Thyroid gland (tissue), 4 donors: ENCODE measurements around the gene PLCH1. TPM values are rescaled to one million over a fixed set of nuclear protein-coding genes. Genes with fewer than 3 reads are reported as not detected.

ENCODE experiments used
- DNase-seq, 2 donors: peaks; one replicate each; pipeline ENCODE4 v3.0.0-alpha.2; 2019
- H3K27ac ChIP-seq, 3 donors: fragments of 200-600 bp; sonication (generic); 1 replicate in 2 of 3; 2 replicates in 1 of 3; pipeline ENCODE4 v1.5.1; 2016 to 2019; ENCODE audit warnings: mild to moderate bottlenecking in 1 of 3, moderate library complexity in 1 of 3
- H3K27me3 ChIP-seq: fragments of 200-600 bp; sonication (generic); one replicate; pipeline ENCODE4 v1.5.1; 2019
- H3K36me3 ChIP-seq, 2 donors: fragments of 200-600 bp; sonication (generic); one replicate each; pipeline ENCODE4 v1.5.1; 2016 to 2019
- H3K4me1 ChIP-seq, 2 donors: fragments of 200-600 bp; sonication (generic); one replicate each; pipeline ENCODE4 v1.5.1; 2017 to 2019
- H3K4me3 ChIP-seq, 3 donors: fragments of 200-600 bp; sonication (generic); replicated peaks in 1 of 3; 1 replicate in 2 of 3; 2 replicates in 1 of 3; pipeline ENCODE4 v1.5.1; 2016; ENCODE audit warnings: mild to moderate bottlenecking in 1 of 3
- H3K9me3 ChIP-seq: fragments of 200-600 bp; sonication (generic); one replicate; pipeline ENCODE4 v1.5.1; 2017
- CTCF ChIP-seq, 6 experiments: fragments of 200-600 bp in 3 of 6; fragments of 450-650 bp in 3 of 6; sonication (generic) in 3 of 6; IDR thresholded peaks; one replicate each; pipeline ENCODE4 v1.5.1; 2016 to 2019; ENCODE audit warnings: antibody characterized with exemption in 6 of 6, mild to moderate bottlenecking in 2 of 6, inconsistent platforms in 1 of 6, moderate library complexity in 1 of 6
- POLR2A ChIP-seq, 2 donors: fragments of 450-650 bp; IDR thresholded peaks; one replicate each; pipeline ENCODE4 v1.6.1; 2017; ENCODE audit warnings: antibody characterized with exemption in 2 of 2, mild to moderate bottlenecking in 2 of 2, moderate library complexity in 1 of 2
- WGBS, 2 donors: methylation state at CpG; one replicate each; pipeline ENCODE4 v1.1.5; 2017; 5-methylcytosine and 5-hydroxymethylcytosine counted together
- intact Hi-C: fragments of 100-400 bp; cut with DNase I; formaldehyde crosslinking; loops from one replicate; pipeline ENCODE4 v1.15.1; 2023
- total RNA-seq, 4 donors: library from RNA; depleted of rRNA; stranded (reverse); fragments of >200 nt; gene quantifications; one replicate each; pipeline ENCODE4 v1.2.3, GENCODE V29; 2016

The PLCH1 gene
- total RNA-seq, 4 donors from 2014 or later, result 4.3 to 20.6 (median 14.1) TPM

DNA sequence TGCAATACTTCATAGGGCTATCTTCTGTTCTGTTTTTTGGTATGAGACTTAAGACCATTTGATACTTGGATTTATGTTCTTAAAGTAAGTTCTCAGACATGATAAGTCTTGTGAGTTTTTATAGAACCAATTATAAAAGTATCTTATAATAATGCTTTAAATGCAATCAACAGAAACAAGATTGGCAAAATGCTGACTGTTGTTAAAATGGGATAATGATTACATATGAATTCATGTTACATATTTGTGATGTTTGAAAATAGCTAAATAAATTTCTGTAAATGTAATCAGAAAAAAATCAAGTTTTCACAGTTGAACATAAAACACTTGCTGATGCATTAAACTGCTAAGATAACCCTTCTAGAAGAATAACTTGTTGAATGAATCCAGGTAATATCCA, 148.3 kb downstream of the PLCH1 start:
- H3K36me3 ChIP-seq, result no peaks in the 10 kb centered on the region
- H3K4me3 ChIP-seq, result no peak overlapping the region
- no peaks in the 10 kb centered on the region for H3K4me1 ChIP-seq
- TF ChIP-seq POLR2A (IDR thresholded peaks at IDR 0.05) (no peak), CTCF (IDR thresholded peaks at IDR 0.05) (no peak)
- intact Hi-C loops, result no loop called here
- H3K27me3 ChIP-seq, result no peaks in the 10 kb centered on the region
- no peak overlapping the region for H3K27ac ChIP-seq
- H3K9me3 ChIP-seq, result no peaks in the 10 kb centered on the region
- no peak for DNase-seq

GRCh38 chr3:155595371-155595770, 149.5 kb downstream of the PLCH1 start:
- intact Hi-C loops, result no loop called here
- no peak overlapping the region for H3K4me3 ChIP-seq
- TF ChIP-seq POLR2A (IDR thresholded peaks at IDR 0.05), result no peak
- TF ChIP-seq CTCF (IDR thresholded peaks at IDR 0.05), result no peak
- DNase-seq, result no peak
- no peaks in the 10 kb centered on the region for H3K36me3 ChIP-seq
- H3K27me3 ChIP-seq, result no peaks in the 10 kb centered on the region
- H3K4me1 ChIP-seq, result no peaks in the 10 kb centered on the region
- H3K9me3 ChIP-seq, result no peaks in the 10 kb centered on the region
- H3K27ac ChIP-seq, result no peak overlapping the region

DNA sequence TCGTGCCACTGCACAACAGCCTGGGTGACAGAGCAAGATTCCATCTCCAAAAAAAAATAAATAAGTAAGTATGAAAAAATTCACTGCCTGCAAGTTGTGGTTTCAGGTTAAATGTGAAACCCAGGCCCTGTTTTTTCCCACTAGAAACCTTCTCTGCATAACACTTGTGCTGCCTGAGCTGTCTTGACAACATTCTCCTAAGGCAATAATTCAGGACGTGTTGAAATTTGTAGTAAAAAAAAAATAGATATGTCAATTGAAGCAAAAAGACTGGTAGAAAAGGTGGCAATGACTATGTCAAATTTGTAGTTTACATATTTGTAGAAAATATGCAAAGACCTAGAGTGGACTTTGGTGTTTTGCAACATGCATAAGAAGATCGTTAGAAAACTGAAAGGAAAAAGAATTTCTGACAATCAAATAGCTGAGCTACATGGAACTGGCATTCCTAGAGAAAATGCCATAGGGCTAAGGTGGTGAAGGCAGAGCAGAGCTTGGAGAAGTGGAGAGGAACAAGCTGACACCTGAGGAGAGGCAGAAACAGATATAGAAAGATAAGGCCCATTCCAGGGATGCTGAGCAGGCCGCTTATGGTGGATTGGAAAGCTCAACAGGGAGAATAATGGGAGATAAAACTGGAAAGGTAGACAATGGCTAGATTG, 150.2 kb downstream of the PLCH1 start:
- Histone ChIP-seq H3K27me3 (no peaks in the 10 kb centered on the region), H3K27ac (no peak overlapping the region), H3K4me3 (no peak overlapping the region), H3K9me3 (no peaks in the 10 kb centered on the region), H3K36me3 (no peaks in the 10 kb centered on the region), H3K4me1 (no peaks in the 10 kb centered on the region)
- no peak for DNase-seq
- WGBS, 2 donors, result 89 to 91% methylated on average over 4 of the region's 4 CpGs
- no peak for TF ChIP-seq CTCF (IDR thresholded peaks at IDR 0.05)
- intact Hi-C loops, result no loop called here

DNA sequence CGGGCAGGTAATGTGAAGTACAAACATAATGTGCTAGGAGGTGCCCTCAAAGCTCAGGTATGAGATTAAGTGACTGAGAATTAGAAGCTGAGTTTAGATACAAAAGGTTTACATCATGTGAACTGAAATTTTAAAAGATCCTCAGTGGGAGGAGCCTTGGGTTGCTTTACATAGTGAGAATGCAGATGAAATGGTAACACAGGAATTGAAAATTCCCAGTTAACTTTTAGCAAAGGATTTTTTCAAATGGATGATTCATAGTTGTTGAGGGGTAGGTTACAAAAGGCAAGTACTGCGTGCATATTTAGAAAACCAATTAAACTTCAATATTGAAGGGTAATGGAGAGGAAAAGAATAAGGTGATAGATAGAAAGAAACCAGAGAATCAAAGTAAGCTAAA, 157.3 kb downstream of the PLCH1 start:
- Histone ChIP-seq H3K27me3 (no peaks in the 10 kb centered on the region), H3K9me3 (no peaks in the 10 kb centered on the region), H3K4me3 (no peak overlapping the region), H3K4me1 (no peaks in the 10 kb centered on the region), H3K27ac (no peak overlapping the region), H3K36me3 (no peaks in the 10 kb centered on the region)
- 91 to 94% methylated on average over 2 of the region's 2 CpGs for WGBS, 2 donors
- intact Hi-C loops, result no loop called here
- TF ChIP-seq POLR2A (IDR thresholded peaks at IDR 0.05) (no peak), CTCF (IDR thresholded peaks at IDR 0.05) (no peak)
- DNase-seq, result no peak

GRCh38 chr3:155585384-155585783, 159.5 kb downstream of the PLCH1 start:
- Histone ChIP-seq H3K4me3 (no peak overlapping the region), H3K4me1 (no peaks in the 10 kb centered on the region), H3K27me3 (no peaks in the 10 kb centered on the region), H3K9me3 (no peaks in the 10 kb centered on the region), H3K27ac (no peak overlapping the region), H3K36me3 (no peaks in the 10 kb centered on the region)
- no peak for DNase-seq
- intact Hi-C loops, result no loop called here
- TF ChIP-seq POLR2A (IDR thresholded peaks at IDR 0.05) (no peak), CTCF (IDR thresholded peaks at IDR 0.05) (no peak)
- WGBS, 2 donors, result 91 to 95% methylated on average over 2 of the region's 2 CpGs
